Effector memory CD4-positive, alpha-beta T cell (primary cell): ENCODE results near the gene FDPS.

Experiments used
- DNase-seq, 3 donors: peaks; one replicate each; pipeline ENCODE4 v3.0.0-alpha.2; 2020
- H3K27ac ChIP-seq: 2 replicates; pipeline ENCODE4 v1.7.0; 2013; ENCODE audit warnings: mild to moderate bottlenecking, low read length, moderate library complexity; ENCODE audit not compliant: insufficient read depth, poor library complexity, severe bottlenecking
- H3K27me3 ChIP-seq: replicated peaks from 2 replicates; pipeline ENCODE4 v1.7.0; 2013; ENCODE audit warnings: mild to moderate bottlenecking, low read length; ENCODE audit not compliant: insufficient read depth, control insufficient read depth, poor library complexity, severe bottlenecking
- H3K36me3 ChIP-seq: 2 replicates; pipeline ENCODE4 v1.7.0; 2013; ENCODE audit warnings: mild to moderate bottlenecking, low read length, moderate library complexity; ENCODE audit not compliant: control insufficient read depth, insufficient read depth
- H3K4me1 ChIP-seq: 2 replicates; pipeline ENCODE4 v1.7.0; 2013; ENCODE audit warnings: low read length, mild to moderate bottlenecking; ENCODE audit not compliant: control insufficient read depth, insufficient read depth, poor library complexity, severe bottlenecking
- H3K4me3 ChIP-seq: 2 replicates; pipeline ENCODE4 v1.7.0; 2013; ENCODE audit warnings: low read length, low read depth, mild to moderate bottlenecking; ENCODE audit not compliant: insufficient read depth, poor library complexity, severe bottlenecking
- H3K9me3 ChIP-seq: 2 replicates; pipeline ENCODE4 v1.7.0; 2013; ENCODE audit warnings: mild to moderate bottlenecking, low read length, moderate library complexity; ENCODE audit not compliant: control insufficient read depth

The FDPS gene

DNA sequence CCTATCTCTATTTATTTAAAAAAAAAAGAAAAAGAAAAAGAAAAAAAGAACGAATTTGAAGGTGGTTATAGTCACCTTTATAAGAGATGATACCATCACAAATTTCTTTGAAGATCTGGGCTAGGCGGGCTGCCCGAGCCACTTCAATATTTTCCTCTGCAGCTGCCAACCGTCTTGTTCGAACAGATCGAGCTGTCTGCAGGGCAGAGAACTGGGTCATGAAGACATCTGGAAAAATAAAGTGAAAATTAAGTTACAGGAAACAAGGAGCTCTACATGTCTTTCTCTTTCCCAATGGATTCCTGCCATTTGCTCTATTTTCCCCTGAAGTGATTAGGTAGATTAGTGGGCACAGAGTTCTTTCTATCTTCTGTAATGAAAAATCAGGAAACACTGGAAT, 44.0 kb downstream of the FDPS start:
- DNase-seq: no peak
- Histone ChIP-seq H3K27ac (no peak overlapping the region), H3K36me3 (peaks cover 64% of the 10 kb centered on the region), H3K9me3 (no peaks in the 10 kb centered on the region), H3K27me3 (no peaks in the 10 kb centered on the region), H3K4me1 (no peaks in the 10 kb centered on the region), H3K4me3 (no peak overlapping the region)

DNA sequence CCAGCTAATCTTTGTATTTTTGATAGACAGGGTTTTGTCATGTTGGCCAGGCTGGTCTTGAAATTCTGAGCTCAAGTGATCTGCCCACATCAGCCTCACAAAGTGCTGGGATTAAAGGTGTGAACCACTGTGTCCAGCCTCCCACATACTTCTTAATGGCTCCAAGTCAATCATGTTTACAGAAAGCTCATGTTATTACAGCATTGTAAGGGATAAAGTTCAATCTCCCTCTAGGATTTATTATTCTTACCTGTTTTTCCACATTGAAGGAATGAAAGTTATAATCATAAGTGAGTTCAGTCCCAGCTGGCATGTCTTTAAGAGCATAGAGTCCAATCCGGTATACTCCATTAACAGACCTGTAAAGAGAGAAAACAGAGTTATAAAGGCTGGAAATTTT, 51.4 kb downstream of the FDPS start:
- Histone ChIP-seq H3K36me3 (peaks cover 31% of the 10 kb centered on the region), H3K4me3 (no peak overlapping the region), H3K9me3 (no peaks in the 10 kb centered on the region), H3K4me1 (no peaks in the 10 kb centered on the region), H3K27ac (no peak overlapping the region), H3K27me3 (no peaks in the 10 kb centered on the region)
- DNase-seq: no peak
